Kasumi-1 (cell line): ENCODE measurements around the gene KIF20B.
"Not testable (repeated sequence)": the region's sequence is repeated elsewhere in the genome, so short reads cannot be mapped to it uniquely, and the experiment has no call there.

Experiments
- DNase-seq, 2 experiments: peaks; one replicate each; lab custom pipeline; 2025; lab: John Stamatoyannopoulos, UW

KIF20B gene

GRCh38 chr10:89684604-89685003, 16.8 kb upstream of the KIF20B start:
- no peak for DNase-seq

- DNase-seq, result no peak
These were observed 15.5 kb upstream of the KIF20B start for GRCh38 chr10:89685936-89686335.

GRCh38 chr10:89690027-89690426, 11.4 kb upstream of the KIF20B start:
- DNase-seq, result no peak

GRCh38 chr10:89692416-89692815, 9.0 kb upstream of the KIF20B start:
- no peak for DNase-seq

- no peak for DNase-seq
These were observed 8.2 kb upstream of the KIF20B start for GRCh38 chr10:89693176-89693575.

- DNase-seq, result no peak
These were observed 6.1 kb upstream of the KIF20B start for GRCh38 chr10:89695307-89695706.

GRCh38 chr10:89697946-89698345, 3.4 kb upstream of the KIF20B start:
- DNase-seq, result no peak

GRCh38 chr10:89699581-89700064, 1.8 kb upstream of the KIF20B start:
- DNase-seq, result no peak

GRCh38 chr10:89700923-89701241, 508 bp upstream of the KIF20B start:
- DNase-seq, result no peak

- DNase-seq, result peak; percentile 44 to 55
These were observed 711 bp downstream of the KIF20B start for GRCh38 chr10:89702121-89702480.

- DNase-seq, result no peak
These were observed 4.1 kb downstream of the KIF20B start for GRCh38 chr10:89705466-89705865.

GRCh38 chr10:89706011-89706410, 4.6 kb downstream of the KIF20B start:
- DNase-seq, result peak; percentile 19 to 20

- no peak for DNase-seq
These were observed 6.0 kb downstream of the KIF20B start for GRCh38 chr10:89707372-89707771.

- DNase-seq, result no peak
These were observed 9.4 kb downstream of the KIF20B start for GRCh38 chr10:89710753-89711152.

GRCh38 chr10:89734616-89735015, 33.2 kb downstream of the KIF20B start:
- DNase-seq, result no peak

- DNase-seq, result peak; percentile 70 to 84
These were observed 37.3 kb downstream of the KIF20B start for GRCh38 chr10:89738551-89739209.

- no peak for DNase-seq
These were observed 39.9 kb downstream of the KIF20B start for GRCh38 chr10:89741126-89741762.

GRCh38 chr10:89744026-89744425, 42.6 kb downstream of the KIF20B start:
- DNase-seq, result no peak

GRCh38 chr10:89745903-89746302, 44.5 kb downstream of the KIF20B start:
- DNase-seq, result no peak

- no peak for DNase-seq
These were observed 49.1 kb downstream of the KIF20B start for GRCh38 chr10:89750441-89750840.

- no peak for DNase-seq
These were observed 54.0 kb downstream of the KIF20B start for GRCh38 chr10:89755374-89755773.

GRCh38 chr10:89759531-89759930, 58.1 kb downstream of the KIF20B start:
- DNase-seq, result no peak

GRCh38 chr10:89763671-89764070, 62.3 kb downstream of the KIF20B start:
- DNase-seq, result not testable (repeated sequence)

GRCh38 chr10:89771684-89772083, 70.3 kb downstream of the KIF20B start:
- DNase-seq, result no peak
